ENCODE measurements around the gene MAPK7. TPM values are rescaled to one million over a fixed set of nuclear protein-coding genes. Genes with fewer than 3 reads are reported as not detected.
"Not testable (repeated sequence)": the region's sequence is repeated elsewhere in the genome, so short reads cannot be mapped to it uniquely, and the experiment has no call there.

Gene MAPK7
- total RNA-seq, 1 donor from 2014 or later, result 7.8 TPM

DNA sequence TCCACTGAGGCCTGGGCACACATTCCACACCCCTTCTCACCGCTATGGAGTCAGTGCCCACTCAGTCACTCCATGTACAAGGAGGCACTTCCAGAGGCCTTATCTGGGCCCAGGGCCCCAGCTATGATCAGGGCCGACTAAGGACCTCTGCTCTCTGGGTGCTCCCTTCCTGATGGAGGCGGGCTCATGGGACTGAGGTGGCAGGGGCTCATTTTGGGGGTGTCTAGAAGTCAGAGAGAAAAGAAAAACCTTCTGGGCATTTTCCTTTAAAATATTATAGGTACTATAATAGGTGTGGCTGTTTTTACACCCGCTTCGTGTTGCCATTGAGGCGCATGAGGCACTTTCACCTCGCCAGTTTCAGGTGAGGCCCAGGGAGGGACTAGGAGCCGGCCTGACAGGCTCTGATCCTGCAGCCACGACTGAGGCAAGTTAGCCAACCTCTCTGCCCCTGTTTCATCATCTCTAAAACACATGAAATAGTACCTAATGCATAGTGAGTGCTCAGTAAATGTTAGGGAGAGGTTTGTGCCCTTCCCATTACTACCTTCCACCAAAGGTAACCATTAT is 30.1 kb upstream of the MAPK7 start:
- H3K27ac ChIP-seq (ENCODE audit: low read depth, low read length), result peak overlapping the region; percentile 81
- peaks cover 30 to 35% (median 30%) of the 10 kb centered on the region in 3 donors for H3K4me1 ChIP-seq (ENCODE audit: control insufficient read depth in 3 of 3, insufficient read depth in 3 of 3, low read length in 3 of 3)
- no peaks in the 10 kb centered on the region for H3K27me3 ChIP-seq (ENCODE audit: control insufficient read depth in 3 of 3, insufficient read depth in 3 of 3, low read length in 3 of 3)
- H3K36me3 ChIP-seq (ENCODE audit: control insufficient read depth in 3 of 3, insufficient read depth in 3 of 3, low read length in 3 of 3), result no peaks in the 10 kb centered on the region
- H3K4me3 ChIP-seq (ENCODE audit: low read length in 3 of 3), result no peak overlapping the region
- H3K9me3 ChIP-seq (ENCODE audit: control insufficient read depth in 3 of 3, low read length in 3 of 3), result no peaks in the 10 kb centered on the region
- H3K9ac ChIP-seq (ENCODE audit: low read depth in 1 of 3, low read length in 3 of 3), result peak overlapping the region in 1 of 3 donors; percentile 32

DNA sequence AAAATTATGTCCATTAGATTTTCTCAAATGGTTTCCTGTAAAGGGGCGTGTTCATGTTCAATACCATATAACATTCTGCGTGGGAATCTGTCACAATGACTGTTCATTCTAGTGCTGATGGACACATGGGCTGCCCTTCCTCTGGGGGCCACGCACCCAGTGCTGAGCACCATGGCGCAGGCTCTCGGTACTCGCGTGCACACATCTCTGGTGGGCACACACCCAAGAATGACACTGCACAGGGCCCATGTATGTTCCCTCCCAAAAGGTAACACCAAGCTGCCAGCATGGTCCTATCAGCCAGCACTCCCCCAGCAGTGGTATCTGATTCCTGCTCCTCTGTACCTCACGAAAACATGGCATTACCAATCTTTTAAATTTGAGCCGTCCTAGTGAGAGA is 29.5 kb upstream of the MAPK7 start:
- H3K36me3 ChIP-seq (ENCODE audit: control insufficient read depth in 3 of 3, insufficient read depth in 3 of 3, low read length in 3 of 3), result no peaks in the 10 kb centered on the region
- H3K9me3 ChIP-seq (ENCODE audit: control insufficient read depth in 3 of 3, low read length in 3 of 3), result no peaks in the 10 kb centered on the region
- H3K27me3 ChIP-seq (ENCODE audit: control insufficient read depth in 3 of 3, insufficient read depth in 3 of 3, low read length in 3 of 3), result no peaks in the 10 kb centered on the region
- H3K9ac ChIP-seq (ENCODE audit: low read depth in 1 of 3, low read length in 3 of 3), result no peak overlapping the region
- no peak overlapping the region for H3K4me3 ChIP-seq (ENCODE audit: low read length in 3 of 3)
- H3K27ac ChIP-seq (ENCODE audit: low read depth, low read length), result no peak overlapping the region
- peaks cover 29 to 33% (median 30%) of the 10 kb centered on the region in 3 donors for H3K4me1 ChIP-seq (ENCODE audit: control insufficient read depth in 3 of 3, insufficient read depth in 3 of 3, low read length in 3 of 3)

DNA sequence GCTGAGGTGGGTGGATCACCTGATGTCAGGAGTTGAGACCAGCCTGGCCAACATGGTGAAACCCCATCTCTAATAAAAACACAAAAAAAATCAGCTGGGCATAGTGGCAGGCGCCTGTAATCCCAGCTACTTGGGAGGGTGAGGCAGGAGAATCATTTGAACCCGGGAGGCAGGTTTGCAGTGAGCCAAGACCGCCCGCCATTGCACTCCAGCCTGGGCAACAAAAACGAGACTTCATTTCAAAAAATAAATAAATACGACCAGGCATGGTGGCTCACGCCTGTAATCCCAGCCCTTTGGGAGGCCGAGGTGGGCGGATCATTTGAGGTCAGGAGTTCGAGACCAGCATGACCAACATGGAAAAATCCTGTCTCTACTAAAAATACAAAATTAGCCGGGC is 24.9 kb upstream of the MAPK7 start:
- not testable (repeated sequence) for H3K9me3 ChIP-seq (ENCODE audit: control insufficient read depth in 3 of 3, low read length in 3 of 3); H3K27me3 ChIP-seq (ENCODE audit: control insufficient read depth in 3 of 3, insufficient read depth in 3 of 3, low read length in 3 of 3); H3K36me3 ChIP-seq (ENCODE audit: control insufficient read depth in 3 of 3, insufficient read depth in 3 of 3, low read length in 3 of 3); H3K4me1 ChIP-seq (ENCODE audit: control insufficient read depth in 3 of 3, insufficient read depth in 3 of 3, low read length in 3 of 3); H3K9ac ChIP-seq (ENCODE audit: low read depth in 1 of 3, low read length in 3 of 3); H3K27ac ChIP-seq (ENCODE audit: low read depth, low read length); H3K4me3 ChIP-seq (ENCODE audit: low read length in 3 of 3)

DNA sequence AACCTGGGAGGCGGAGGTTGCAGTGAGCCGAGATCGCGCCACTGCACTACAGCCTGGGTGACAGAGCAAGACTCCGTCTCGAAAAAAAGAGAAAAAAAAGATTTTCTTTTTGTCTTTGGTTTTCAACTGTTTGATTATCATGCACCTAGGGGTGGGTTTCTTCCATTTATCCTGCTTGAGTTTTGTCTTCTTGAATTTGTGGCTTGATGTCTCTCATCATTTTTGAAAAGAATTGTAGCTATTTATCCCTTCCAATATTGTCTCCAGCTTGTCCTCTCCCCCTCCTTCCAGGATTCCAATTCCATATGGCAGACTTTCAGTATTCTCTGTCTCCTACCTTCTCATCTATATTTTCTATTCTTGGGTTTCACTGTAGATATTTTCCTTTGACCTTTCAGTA is 23.6 kb upstream of the MAPK7 start:
- Histone ChIP-seq H3K9me3 (ENCODE audit: control insufficient read depth in 3 of 3, low read length in 3 of 3) (no peaks in the 10 kb centered on the region), H3K9ac (ENCODE audit: low read depth in 1 of 3, low read length in 3 of 3) (no peak overlapping the region), H3K27me3 (ENCODE audit: control insufficient read depth in 3 of 3, insufficient read depth in 3 of 3, low read length in 3 of 3) (no peaks in the 10 kb centered on the region), H3K36me3 (ENCODE audit: control insufficient read depth in 3 of 3, insufficient read depth in 3 of 3, low read length in 3 of 3) (peaks cover 0 to 3% (median 3%) of the 10 kb centered on the region in 3 donors), H3K4me3 (ENCODE audit: low read length in 3 of 3) (no peak overlapping the region), H3K27ac (ENCODE audit: low read depth, low read length) (no peak overlapping the region), H3K4me1 (ENCODE audit: control insufficient read depth in 3 of 3, insufficient read depth in 3 of 3, low read length in 3 of 3) (no peaks in the 10 kb centered on the region)

DNA sequence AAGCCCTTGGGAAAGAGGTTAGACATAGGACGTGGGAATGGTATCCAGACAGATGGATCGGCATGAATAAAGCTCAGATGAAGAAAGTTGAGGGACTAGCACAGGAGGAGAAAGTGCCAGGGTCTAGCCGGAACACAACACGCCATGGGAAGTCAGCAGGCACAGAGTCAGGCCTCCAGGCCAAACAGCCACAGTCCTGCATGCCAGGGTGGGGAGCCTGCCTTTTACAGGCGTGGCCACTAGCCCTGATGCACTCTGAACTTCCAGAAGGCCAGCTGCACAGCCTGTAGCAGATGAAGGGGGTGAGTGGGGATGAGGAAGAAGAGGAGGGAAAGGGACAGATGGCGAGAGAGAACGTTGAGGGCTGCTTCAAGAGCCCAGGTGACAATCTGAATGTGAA is 20.9 kb upstream of the MAPK7 start:
- Histone ChIP-seq H3K9ac (ENCODE audit: low read depth in 1 of 3, low read length in 3 of 3) (no peak overlapping the region), H3K27ac (ENCODE audit: low read depth, low read length) (no peak overlapping the region), H3K9me3 (ENCODE audit: control insufficient read depth in 3 of 3, low read length in 3 of 3) (no peaks in the 10 kb centered on the region), H3K36me3 (ENCODE audit: control insufficient read depth in 3 of 3, insufficient read depth in 3 of 3, low read length in 3 of 3) (peaks cover 0 to 3% (median 3%) of the 10 kb centered on the region in 3 donors), H3K4me3 (ENCODE audit: low read length in 3 of 3) (no peak overlapping the region), H3K4me1 (ENCODE audit: control insufficient read depth in 3 of 3, insufficient read depth in 3 of 3, low read length in 3 of 3) (peaks cover 5 to 8% (median 6%) of the 10 kb centered on the region in 3 donors), H3K27me3 (ENCODE audit: control insufficient read depth in 3 of 3, insufficient read depth in 3 of 3, low read length in 3 of 3) (no peaks in the 10 kb centered on the region)

DNA sequence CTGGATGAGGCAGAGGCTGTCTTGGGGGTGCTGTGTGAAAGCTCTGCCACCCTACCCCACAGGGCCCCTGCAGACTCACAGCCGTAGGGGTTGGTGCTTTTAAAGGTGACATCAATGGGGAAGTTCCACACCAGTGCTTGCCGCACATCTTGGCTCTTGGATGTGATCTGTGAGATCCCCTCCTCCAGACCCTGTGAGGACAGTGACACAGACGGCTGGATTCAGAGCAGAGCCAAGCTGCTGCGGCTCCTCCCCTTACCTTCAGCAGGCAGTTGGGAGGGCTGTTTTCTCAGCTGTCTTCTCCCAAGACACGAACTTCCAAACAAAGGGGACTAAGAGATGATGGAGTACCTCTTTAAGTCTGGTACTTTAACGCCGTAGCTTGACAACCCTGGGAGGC is 20.5 kb upstream of the MAPK7 start:
- no peak overlapping the region for H3K9ac ChIP-seq (ENCODE audit: low read depth in 1 of 3, low read length in 3 of 3)

DNA sequence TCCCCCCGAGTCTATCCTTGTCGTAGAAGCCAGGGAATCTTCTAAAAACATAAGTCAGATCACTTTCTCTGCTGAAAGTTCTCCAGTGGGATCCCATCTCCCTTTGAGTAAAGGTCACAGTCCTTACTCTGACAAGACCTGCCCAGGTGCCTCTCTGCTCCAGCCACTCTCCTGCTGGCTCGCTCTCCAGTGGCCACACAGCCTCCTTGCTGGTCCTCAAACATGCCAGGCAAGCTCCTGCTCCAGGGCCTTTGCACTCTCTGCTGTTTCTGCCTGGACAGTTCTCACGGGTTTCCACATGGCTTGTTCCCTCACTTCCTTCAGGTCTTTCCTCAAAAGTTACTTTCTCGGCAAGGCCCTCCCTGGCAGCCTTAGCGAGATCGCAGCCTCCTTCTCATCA is 19.1 kb upstream of the MAPK7 start:
- Histone ChIP-seq H3K4me1 (ENCODE audit: control insufficient read depth in 3 of 3, insufficient read depth in 3 of 3, low read length in 3 of 3) (peaks cover 9 to 14% (median 10%) of the 10 kb centered on the region in 3 donors), H3K9ac (ENCODE audit: low read depth in 1 of 3, low read length in 3 of 3) (no peak overlapping the region), H3K27ac (ENCODE audit: low read depth, low read length) (no peak overlapping the region), H3K9me3 (ENCODE audit: control insufficient read depth in 3 of 3, low read length in 3 of 3) (no peaks in the 10 kb centered on the region), H3K4me3 (ENCODE audit: low read length in 3 of 3) (no peak overlapping the region), H3K36me3 (ENCODE audit: control insufficient read depth in 3 of 3, insufficient read depth in 3 of 3, low read length in 3 of 3) (peaks cover 0 to 3% (median 3%) of the 10 kb centered on the region in 3 donors), H3K27me3 (ENCODE audit: control insufficient read depth in 3 of 3, insufficient read depth in 3 of 3, low read length in 3 of 3) (no peaks in the 10 kb centered on the region)

More for the DNA sequence above, 20.5 kb upstream of the MAPK7 start:
- Histone ChIP-seq H3K4me1 (ENCODE audit: control insufficient read depth in 3 of 3, insufficient read depth in 3 of 3, low read length in 3 of 3) (peaks cover 5 to 8% (median 6%) of the 10 kb centered on the region in 3 donors), H3K27me3 (ENCODE audit: control insufficient read depth in 3 of 3, insufficient read depth in 3 of 3, low read length in 3 of 3) (no peaks in the 10 kb centered on the region), H3K9me3 (ENCODE audit: control insufficient read depth in 3 of 3, low read length in 3 of 3) (no peaks in the 10 kb centered on the region), H3K27ac (ENCODE audit: low read depth, low read length) (no peak overlapping the region), H3K4me3 (ENCODE audit: low read length in 3 of 3) (no peak overlapping the region), H3K36me3 (ENCODE audit: control insufficient read depth in 3 of 3, insufficient read depth in 3 of 3, low read length in 3 of 3) (peaks cover 0 to 3% (median 3%) of the 10 kb centered on the region in 3 donors)

DNA sequence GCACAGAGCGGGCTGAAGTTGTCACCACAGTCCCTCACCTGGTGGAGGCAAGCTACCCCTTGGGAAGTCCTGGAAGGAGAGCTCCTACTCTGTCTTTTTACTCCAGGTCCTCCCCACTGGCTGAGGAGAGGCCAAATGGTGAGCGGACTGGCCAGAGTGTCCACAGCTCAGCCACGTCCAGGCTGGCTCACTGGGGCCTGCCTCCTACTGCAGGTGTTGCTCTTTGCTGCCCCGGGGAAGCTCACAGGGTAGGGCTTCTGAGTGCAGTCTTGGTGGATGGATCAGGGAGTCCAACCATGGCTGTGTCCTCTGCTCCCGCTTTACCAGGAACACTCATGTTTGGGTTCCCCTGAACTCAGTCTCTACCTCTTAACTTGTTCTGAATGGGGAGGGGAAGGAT is 18.4 kb upstream of the MAPK7 start:
- H3K4me1 ChIP-seq (ENCODE audit: control insufficient read depth in 3 of 3, insufficient read depth in 3 of 3, low read length in 3 of 3), result peaks cover 9 to 14% (median 10%) of the 10 kb centered on the region in 3 donors
- no peaks in the 10 kb centered on the region for H3K9me3 ChIP-seq (ENCODE audit: control insufficient read depth in 3 of 3, low read length in 3 of 3)
- no peak overlapping the region for H3K4me3 ChIP-seq (ENCODE audit: low read length in 3 of 3)
- no peaks in the 10 kb centered on the region for H3K27me3 ChIP-seq (ENCODE audit: control insufficient read depth in 3 of 3, insufficient read depth in 3 of 3, low read length in 3 of 3)
- no peak overlapping the region for H3K27ac ChIP-seq (ENCODE audit: low read depth, low read length)
- peaks cover 0 to 3% (median 3%) of the 10 kb centered on the region in 3 donors for H3K36me3 ChIP-seq (ENCODE audit: control insufficient read depth in 3 of 3, insufficient read depth in 3 of 3, low read length in 3 of 3)
- no peak overlapping the region for H3K9ac ChIP-seq (ENCODE audit: low read depth in 1 of 3, low read length in 3 of 3)

DNA sequence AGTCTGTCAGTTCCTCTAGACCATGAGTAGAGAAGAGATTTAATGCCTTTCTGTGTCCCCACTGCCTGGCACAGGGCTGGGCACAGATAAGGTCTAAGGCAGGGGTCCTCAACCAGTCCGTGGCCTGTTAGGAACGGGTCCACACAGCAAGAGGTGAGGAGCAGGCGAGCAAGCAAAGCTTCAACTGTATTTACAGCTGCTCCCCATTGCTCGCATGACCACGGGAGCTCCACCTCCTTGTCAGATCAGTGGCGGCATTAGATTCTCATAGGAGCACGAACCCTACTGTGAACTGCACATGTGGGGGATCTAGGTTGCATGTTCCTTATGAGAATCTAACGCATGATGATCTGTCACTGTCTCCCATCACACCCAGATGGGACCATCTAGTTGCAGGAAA is 17.5 kb upstream of the MAPK7 start:
- Histone ChIP-seq H3K9ac (ENCODE audit: low read depth in 1 of 3, low read length in 3 of 3) (no peak overlapping the region), H3K27ac (ENCODE audit: low read depth, low read length) (no peak overlapping the region), H3K4me1 (ENCODE audit: control insufficient read depth in 3 of 3, insufficient read depth in 3 of 3, low read length in 3 of 3) (peaks cover 9 to 14% (median 10%) of the 10 kb centered on the region in 3 donors), H3K27me3 (ENCODE audit: control insufficient read depth in 3 of 3, insufficient read depth in 3 of 3, low read length in 3 of 3) (no peaks in the 10 kb centered on the region), H3K36me3 (ENCODE audit: control insufficient read depth in 3 of 3, insufficient read depth in 3 of 3, low read length in 3 of 3) (peaks cover 0 to 3% (median 3%) of the 10 kb centered on the region in 3 donors), H3K9me3 (ENCODE audit: control insufficient read depth in 3 of 3, low read length in 3 of 3) (no peaks in the 10 kb centered on the region), H3K4me3 (ENCODE audit: low read length in 3 of 3) (no peak overlapping the region)

DNA sequence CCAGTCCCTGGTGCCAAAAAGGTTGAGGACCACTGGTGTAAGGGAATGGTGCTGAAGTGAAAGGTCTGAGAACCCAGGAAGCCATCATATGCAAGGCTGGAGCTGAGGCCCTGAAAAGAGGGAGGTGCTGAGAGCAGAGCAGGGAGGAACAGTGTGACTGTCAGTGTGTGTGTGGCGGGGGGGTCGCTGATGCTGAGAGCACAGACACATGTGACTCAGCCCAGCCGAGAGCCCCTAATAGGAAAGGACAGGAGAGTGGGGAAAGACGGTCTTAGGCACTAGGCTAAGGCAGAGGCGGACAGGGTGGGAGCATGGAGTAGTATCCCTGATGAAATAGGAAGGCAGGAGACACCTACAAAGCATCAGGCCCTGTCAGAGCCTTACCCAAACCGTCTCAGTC is 17.0 kb upstream of the MAPK7 start:
- Histone ChIP-seq H3K27me3 (ENCODE audit: control insufficient read depth in 3 of 3, insufficient read depth in 3 of 3, low read length in 3 of 3) (no peaks in the 10 kb centered on the region), H3K36me3 (ENCODE audit: control insufficient read depth in 3 of 3, insufficient read depth in 3 of 3, low read length in 3 of 3) (peaks cover 0 to 3% (median 3%) of the 10 kb centered on the region in 3 donors), H3K27ac (ENCODE audit: low read depth, low read length) (no peak overlapping the region), H3K9me3 (ENCODE audit: control insufficient read depth in 3 of 3, low read length in 3 of 3) (no peaks in the 10 kb centered on the region), H3K4me1 (ENCODE audit: control insufficient read depth in 3 of 3, insufficient read depth in 3 of 3, low read length in 3 of 3) (peaks cover 9 to 14% (median 10%) of the 10 kb centered on the region in 3 donors), H3K4me3 (ENCODE audit: low read length in 3 of 3) (no peak overlapping the region), H3K9ac (ENCODE audit: low read depth in 1 of 3, low read length in 3 of 3) (no peak overlapping the region)
